Stimulated activated naive CD8-positive, alpha-beta T cell treated with anti-CD3 and anti-CD28 coated beads, Interleukin-15, Interleukin-2, amounts not matched to agents 100 U/mL and 50 U/mL, for 24 hours (primary cell): Measurements from ENCODE around the gene NEURL3.
"Not testable (repeated sequence)": the region's sequence is repeated elsewhere in the genome, so short reads cannot be mapped to it uniquely, and the experiment has no call there.

ENCODE experiments used
- ATAC-seq: fragments of 150-1000 bp; cut with Tn5 transposase; one replicate; pipeline ENCODE4 v1.10.0; 2021
- DNase-seq: peaks from one replicate; pipeline ENCODE4 v3.0.0; 2021

NEURL3 gene

DNA sequence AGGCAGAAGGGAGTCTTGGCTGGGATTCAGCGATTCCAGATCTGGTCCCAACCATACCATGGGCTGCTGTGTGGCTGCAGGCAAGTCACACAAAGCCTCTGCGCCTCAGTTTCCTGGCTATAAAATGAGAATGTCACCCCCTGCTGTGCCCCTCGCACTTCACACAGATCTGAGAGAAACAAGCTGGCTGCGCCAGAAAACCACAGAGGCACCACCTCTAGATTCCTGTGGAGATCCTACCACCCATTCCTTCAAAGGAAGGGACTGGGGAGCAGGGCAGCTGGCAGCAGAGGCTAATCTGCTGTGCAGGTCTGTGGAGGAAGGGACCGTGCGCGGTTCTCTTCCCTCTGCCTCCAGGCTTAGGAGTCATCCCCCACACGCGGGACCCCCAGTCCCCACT lies 19.8 kb downstream of the NEURL3 start:
- peak; percentile 1 for ATAC-seq
- DNase-seq, result peak; percentile 31

DNA sequence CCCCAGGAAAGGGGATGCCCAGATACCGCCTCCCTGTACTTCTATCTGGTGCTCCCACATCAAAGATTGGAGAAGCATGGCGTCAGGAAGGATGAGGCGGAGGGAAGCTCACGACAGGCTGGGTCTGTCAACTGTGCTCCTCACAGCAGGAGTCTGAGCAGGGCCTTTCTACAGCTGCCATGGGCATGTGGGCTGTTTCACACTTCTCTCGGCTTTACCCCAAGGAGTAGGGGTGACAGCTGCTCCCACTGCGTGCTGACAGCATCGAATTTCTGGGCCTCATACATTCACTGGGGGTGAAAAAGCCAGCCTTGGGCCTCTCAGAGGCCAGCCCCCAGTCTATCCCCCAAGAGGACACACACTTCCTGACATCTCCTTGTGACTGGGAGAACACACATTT lies 21.1 kb downstream of the NEURL3 start:
- DNase-seq, result no peak

DNA sequence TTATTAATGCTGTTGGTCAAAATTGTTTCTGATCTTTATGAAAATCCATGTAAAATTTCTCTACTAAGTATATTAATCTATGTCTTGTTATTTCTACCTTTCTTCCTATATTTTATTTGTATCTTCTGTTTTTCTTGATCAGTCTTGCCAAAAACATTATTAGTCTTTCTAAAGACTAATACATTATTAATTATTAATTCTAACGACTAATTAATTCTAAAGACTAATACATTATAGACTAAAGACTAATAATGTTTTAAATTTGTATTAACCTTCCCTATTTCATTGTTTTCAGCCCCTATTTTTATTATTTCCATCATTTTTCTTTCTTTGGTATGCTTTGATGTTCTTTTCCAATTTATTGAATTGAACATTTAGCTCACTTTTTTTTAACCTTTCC lies 27.7 kb downstream of the NEURL3 start:
- no peak for ATAC-seq
- no peak for DNase-seq

More for the DNA sequence above, 21.1 kb downstream of the NEURL3 start:
- no peak for ATAC-seq

DNA sequence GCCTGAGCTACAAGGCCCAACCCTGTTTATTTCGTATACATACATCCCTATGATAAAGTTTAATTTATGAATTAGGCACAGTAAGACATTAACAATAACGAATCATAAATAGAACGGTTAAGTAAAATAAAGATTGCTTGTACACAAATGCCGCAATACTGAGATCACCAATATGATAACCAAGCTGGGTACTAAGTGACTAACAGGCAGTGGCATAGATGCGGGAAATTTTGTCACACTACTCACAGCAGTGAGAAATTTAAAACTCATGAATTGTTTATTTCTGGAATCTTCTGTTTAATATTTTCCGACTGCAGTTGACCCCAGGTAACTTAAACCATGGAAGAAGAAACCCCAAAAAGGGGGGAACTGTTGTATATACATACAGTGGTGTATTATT lies 33.4 kb downstream of the NEURL3 start:
- DNase-seq (no peak), ATAC-seq (no peak)

DNA sequence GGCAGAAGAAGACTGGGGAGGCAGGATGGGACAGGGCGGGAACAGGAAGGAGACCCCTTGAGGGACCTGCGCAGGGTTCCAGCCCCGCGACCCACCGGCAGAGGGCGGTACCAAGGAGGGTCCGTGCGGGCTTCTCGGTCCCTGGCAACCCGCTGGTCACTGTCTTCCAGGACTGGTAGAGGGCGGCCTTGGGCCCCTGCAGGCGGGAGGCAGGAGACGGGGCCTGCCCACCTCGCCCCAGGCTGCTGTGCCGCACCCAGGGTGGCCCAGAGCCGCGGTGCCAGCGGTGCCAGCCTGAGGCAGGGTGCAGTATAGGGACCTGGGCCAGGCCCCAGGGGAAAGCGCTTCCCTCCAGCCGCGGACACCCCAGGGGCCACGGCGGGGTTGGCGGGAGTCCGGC lies 34.5 kb downstream of the NEURL3 start:
- peak; percentile 83 for ATAC-seq
- DNase-seq, result peak; percentile 79

DNA sequence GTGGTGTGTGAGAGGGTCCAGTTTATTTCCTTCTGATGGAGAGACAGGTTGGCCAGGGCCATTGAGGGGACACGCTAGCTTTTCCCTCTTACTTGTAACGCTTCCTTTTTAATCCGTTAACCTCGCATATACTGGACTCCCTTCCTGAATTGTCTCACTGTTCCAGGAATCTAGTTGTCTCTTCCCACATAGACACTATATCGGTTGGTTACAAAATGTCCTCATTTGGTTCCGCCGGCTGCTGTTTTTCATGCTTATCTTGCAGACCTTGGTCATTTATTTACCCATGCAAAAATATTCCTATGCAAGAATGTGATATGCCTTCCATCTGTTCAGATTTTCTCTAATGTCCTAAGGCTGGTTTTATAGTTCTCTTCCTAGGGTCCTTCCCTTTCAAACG lies 35.0 kb downstream of the NEURL3 start:
- DNase-seq, result no peak

DNA sequence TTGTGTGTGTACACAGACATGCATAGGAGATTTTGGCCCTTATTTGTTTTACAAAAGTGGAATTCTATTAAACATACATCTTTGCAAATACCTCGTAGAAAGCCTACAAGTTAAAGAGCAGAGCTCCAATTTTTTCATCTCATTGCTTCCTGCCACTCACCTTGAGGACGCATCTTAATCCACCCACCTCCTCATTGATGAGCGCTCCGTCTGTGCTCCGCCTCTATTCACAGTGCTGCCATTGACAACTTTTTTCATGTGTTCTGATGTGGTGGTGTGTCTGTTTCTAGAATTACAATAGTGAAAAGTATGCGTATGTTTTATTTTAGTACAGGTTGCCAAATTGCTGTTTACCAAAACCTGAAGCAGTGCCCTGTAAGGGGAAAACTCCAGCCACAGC lies 36.3 kb downstream of the NEURL3 start:
- ATAC-seq (no peak), DNase-seq (no peak)

More for the DNA sequence above, 35.0 kb downstream of the NEURL3 start:
- no peak for ATAC-seq

DNA sequence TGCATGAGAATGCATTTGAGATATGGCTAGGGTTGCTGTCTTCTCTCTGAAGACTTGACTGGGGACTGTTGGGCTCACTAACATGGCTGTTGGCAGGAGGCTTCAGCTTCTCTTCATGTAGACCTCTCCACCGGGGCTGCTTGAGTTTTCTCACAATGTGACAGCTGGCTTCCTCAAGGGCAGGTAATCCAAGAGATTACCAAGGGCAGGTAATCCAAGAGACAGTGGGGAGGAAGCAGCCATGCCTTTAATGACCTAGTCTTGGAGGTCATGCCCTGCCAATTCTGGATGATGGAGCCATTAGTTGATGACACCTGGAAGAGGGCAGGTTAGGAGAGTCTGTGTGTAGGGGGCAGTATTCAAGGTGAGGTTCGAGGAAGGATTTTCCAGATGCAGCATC lies 40.5 kb downstream of the NEURL3 start:
- no peak for DNase-seq
- no peak for ATAC-seq

DNA sequence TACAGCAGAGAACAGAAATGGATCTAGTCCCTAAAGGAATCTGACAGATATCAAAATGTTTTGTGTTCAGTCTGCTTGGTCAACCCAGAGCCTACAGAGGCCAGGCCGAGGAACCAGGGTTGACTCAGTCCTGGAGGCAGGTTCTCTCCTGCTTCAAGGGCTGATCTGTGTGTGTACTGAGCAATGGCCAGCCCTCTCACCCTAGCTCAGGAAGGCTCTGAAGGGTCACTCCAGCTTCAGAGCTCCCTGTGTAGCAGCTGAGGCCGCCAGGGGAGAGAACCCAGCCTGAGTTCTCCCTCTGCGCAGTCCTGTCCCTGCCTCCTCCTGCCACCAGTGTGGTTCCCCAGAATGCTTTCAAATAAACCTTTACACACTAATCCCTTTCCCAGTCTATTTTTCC lies 41.1 kb downstream of the NEURL3 start:
- ATAC-seq, result no peak

DNA sequence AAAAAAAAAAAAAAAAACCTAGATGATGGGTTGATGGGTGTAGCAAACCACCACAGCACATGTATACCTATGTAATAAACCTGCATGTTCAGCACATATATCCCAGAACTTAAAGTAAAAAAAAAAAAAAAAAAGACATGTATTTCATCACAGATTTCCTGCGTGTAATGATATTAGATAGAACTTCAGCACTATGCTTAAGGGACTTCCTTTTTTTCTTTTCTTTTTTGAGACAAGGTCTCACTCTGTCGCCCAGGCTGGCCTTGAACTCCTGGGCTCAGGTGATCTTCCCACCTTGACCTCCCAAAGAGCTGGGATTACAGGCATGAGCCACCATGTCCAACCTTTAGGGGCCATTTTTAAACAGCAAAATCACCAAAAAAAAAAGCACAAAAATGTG lies 42.0 kb downstream of the NEURL3 start:
- DNase-seq (no peak), ATAC-seq (no peak)

More for the DNA sequence above, 41.1 kb downstream of the NEURL3 start:
- no peak for DNase-seq

DNA sequence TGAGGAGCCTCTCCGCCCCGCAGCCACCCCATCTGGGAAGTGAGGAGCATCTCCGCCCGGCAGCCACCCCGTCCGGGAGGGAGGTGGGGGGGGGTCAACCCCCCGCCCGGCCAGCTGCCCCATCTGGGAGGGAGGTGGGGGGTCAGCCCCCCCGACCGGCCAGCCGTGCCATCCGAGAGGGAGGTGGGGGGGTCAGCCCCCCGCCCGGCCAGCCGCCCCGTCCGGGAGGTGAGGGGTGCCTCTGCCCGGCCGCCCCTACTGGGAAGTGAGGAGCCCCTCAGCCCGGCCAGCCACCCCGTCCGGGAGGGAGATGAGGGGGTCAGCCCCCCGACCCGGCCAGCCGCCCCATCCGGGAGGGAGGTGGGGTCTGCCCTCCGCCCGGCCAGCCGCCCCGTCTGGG lies 43.5 kb downstream of the NEURL3 start:
- not testable (repeated sequence) for ATAC-seq, DNase-seq

DNA sequence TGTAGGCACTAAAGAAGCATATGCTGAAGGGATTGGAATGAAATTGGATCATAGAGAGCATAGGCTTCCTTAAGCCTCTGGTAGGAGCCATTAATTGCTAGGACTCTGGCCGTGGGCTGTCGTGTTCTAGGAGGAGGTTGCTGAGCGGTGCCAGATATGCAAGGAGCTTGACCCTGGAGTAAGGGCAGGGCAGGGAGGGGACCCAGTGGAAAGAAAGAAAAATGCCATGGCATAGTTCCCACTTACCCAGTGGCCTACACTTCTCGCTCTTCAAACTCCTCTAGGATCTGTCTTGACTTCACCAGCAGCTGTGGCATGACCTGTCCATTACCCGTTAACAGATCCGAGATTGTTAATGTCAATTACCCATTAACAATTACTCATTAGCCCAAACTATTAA lies 53.1 kb downstream of the NEURL3 start:
- ATAC-seq (no peak), DNase-seq (no peak)

DNA sequence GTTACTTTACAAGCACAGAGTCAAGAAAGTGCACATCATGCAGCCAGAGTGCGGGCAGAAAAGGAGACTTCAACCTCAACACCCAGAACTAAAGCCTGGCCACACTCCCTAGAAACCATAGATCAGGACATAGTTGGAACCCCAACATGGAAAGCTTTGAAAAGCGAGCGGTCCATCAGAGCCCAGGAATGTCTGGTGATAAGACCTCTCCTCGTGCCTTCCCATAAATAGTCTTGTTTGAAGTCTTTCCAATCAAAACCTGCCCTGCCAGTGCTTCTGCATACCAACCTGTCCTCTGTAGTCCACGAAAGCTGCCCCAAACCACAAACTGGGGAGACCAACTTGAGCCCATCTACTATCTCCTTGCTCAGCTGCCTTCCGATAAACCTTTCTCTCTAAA lies 55.5 kb downstream of the NEURL3 start:
- ATAC-seq (no peak), DNase-seq (no peak)

DNA sequence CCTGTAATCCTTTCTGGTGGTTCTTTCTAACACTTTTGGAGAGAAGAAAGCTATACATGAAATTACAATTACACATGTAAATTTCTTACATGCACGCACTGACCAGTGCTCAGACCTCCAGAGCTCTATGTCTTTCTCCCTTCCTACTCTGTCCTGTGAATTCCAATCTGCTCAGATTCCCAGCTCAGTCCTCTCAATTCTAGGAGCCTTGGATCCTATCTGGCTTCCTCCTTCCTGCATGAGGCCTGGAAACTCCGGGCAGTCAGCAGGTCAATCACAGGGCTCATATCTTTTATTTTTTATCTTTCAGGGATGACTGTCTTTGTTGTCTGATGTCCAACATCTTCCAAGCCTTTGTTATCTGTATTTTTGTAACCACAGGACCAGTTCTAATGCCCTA lies 56.0 kb downstream of the NEURL3 start:
- ATAC-seq, result no peak
- DNase-seq, result no peak

DNA sequence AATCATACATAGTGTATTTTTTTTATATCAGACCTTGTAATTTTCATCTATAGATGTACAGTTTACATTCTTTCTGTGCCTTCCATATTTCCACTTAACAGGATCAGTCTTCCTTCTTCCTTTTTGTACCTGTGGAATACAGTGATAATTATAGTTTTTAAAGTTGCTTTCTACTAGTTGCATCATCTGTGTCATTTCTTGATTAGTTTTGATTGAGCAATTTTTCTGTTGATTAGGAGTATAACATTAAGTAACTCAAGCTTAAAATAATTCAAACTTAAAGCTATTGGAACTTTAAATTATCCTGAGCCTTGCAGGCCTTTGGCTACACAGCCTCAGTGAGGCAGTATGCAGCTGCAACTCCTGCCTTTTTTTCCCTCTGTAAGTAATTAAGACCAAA lies 57.4 kb downstream of the NEURL3 start:
- DNase-seq (no peak), ATAC-seq (no peak)
